NCI-H1105 treated with DMSO at 0.1 percent for 48 hours (cell line): ENCODE measurements around the gene ZCCHC9.
"Not testable (repeated sequence)": the region's sequence is repeated elsewhere in the genome, so short reads cannot be mapped to it uniquely, and the experiment has no call there.

Experiments used
- DNase-seq: peaks from one replicate; lab custom pipeline; 2025; lab: John Stamatoyannopoulos, UW

ZCCHC9 gene

GRCh38 chr5:81301271-81302015, at the start of gene ZCCHC9:
Gene ZCCHC9, plus strand, starts transcription at chr5:81301587. Its CDS starts 3,171 bp downstream, at chr5:81304758.
- DNase-seq, result peak; percentile 79

- DNase-seq, result no peak
Measured at GRCh38 chr5:81251922-81252321, 49.5 kb upstream of the ZCCHC9 start.

- DNase-seq, result no peak
Measured at GRCh38 chr5:81252904-81253303, 48.5 kb upstream of the ZCCHC9 start.

- no peak for DNase-seq
Measured at GRCh38 chr5:81253875-81254274, 47.5 kb upstream of the ZCCHC9 start.

- DNase-seq, result no peak
Measured at GRCh38 chr5:81254886-81255559, 46.4 kb upstream of the ZCCHC9 start.

GRCh38 chr5:81256766-81257165, 44.6 kb upstream of the ZCCHC9 start:
- DNase-seq, result no peak

- DNase-seq, result not testable (repeated sequence)
Measured at GRCh38 chr5:81262796-81263195, 38.6 kb upstream of the ZCCHC9 start.

GRCh38 chr5:81265101-81265500, 36.3 kb upstream of the ZCCHC9 start:
- DNase-seq, result no peak

- no peak for DNase-seq
Measured at GRCh38 chr5:81268521-81269196, 32.7 kb upstream of the ZCCHC9 start.

- DNase-seq, result no peak
Measured at GRCh38 chr5:81269751-81270393, 31.5 kb upstream of the ZCCHC9 start.

- DNase-seq, result peak; percentile 5
Measured at GRCh38 chr5:81270394-81271027, 30.9 kb upstream of the ZCCHC9 start.

- DNase-seq, result no peak
Measured at GRCh38 chr5:81283976-81284375, 17.4 kb upstream of the ZCCHC9 start.

GRCh38 chr5:81286059-81286617, 15.2 kb upstream of the ZCCHC9 start:
- no peak for DNase-seq

GRCh38 chr5:81288021-81288433, 13.4 kb upstream of the ZCCHC9 start:
- DNase-seq, result peak; percentile 18

- DNase-seq, result no peak
Measured at GRCh38 chr5:81290146-81290545, 11.2 kb upstream of the ZCCHC9 start.

- DNase-seq, result no peak
Measured at GRCh38 chr5:81292130-81292529, 9.3 kb upstream of the ZCCHC9 start.

GRCh38 chr5:81294021-81294420, 7.4 kb upstream of the ZCCHC9 start:
- not testable (repeated sequence) for DNase-seq

- DNase-seq, result no peak
Measured at GRCh38 chr5:81297531-81297930, 3.9 kb upstream of the ZCCHC9 start.

GRCh38 chr5:81300921-81301270, 491 bp upstream of the ZCCHC9 start:
- DNase-seq, result no peak

- no peak for DNase-seq
Measured at GRCh38 chr5:81302596-81302995, 1.2 kb downstream of the ZCCHC9 start.

GRCh38 chr5:81303563-81303962, 2.2 kb downstream of the ZCCHC9 start:
- no peak for DNase-seq

- no peak for DNase-seq
Measured at GRCh38 chr5:81305785-81306184, 4.4 kb downstream of the ZCCHC9 start.
